A549 (cell line): ENCODE measurements around the gene TRIP6.

ENCODE experiments used
- CHD4 ChIP-seq: fragments of 200-600 bp; sonication (generic); IDR thresholded peaks from 2 replicates; pipeline ENCODE4 v1.6.1; 2016; ENCODE audit warnings: antibody characterized with exemption, mild to moderate bottlenecking, borderline replicate concordance
- ESRRA ChIP-seq: fragments of 150-350 bp; IDR thresholded peaks from 2 replicates; pipeline ENCODE4 v1.6.1; 2014; ENCODE audit warnings: mild to moderate bottlenecking, low read length, borderline replicate concordance
- MAZ ChIP-seq: fragments of 150-350 bp; IDR thresholded peaks from 2 replicates; pipeline ENCODE4 v1.6.1; 2014; ENCODE audit warnings: antibody characterized with exemption, low read depth, low read length, borderline replicate concordance
- NR3C1 ChIP-seq: fragments of >200 bp; sonication (Bioruptor Twin); formaldehyde crosslinking; IDR thresholded peaks from 3 replicates; pipeline ENCODE4 v1.6.1; 2017
- POLR2A ChIP-seq: IDR thresholded peaks from 2 replicates; pipeline ENCODE4 v1.6.1; 2012; ENCODE audit warnings: mild to moderate bottlenecking, low read length
- RAD21 ChIP-seq, 2 experiments: fragments of >200 bp in 1 of 2; sonication (Bioruptor Twin) in 1 of 2; formaldehyde crosslinking in 1 of 2; IDR thresholded peaks in 1 of 2; conservative IDR thresholded peaks in 1 of 2; 2 replicates in 1 of 2; 3 replicates in 1 of 2; pipeline ENCODE4 v1.6.1; 2012 to 2018; ENCODE audit warnings: inconsistent platforms in 1 of 2
- RCOR1 ChIP-seq: fragments of 150-350 bp; IDR thresholded peaks from 2 replicates; pipeline ENCODE4 v1.6.1; 2014; ENCODE audit warnings: antibody characterized with exemption, low read length, low read depth
- TF ChIP-seq, protein P1 (sequence below): fragments of >200 bp; sonication (Bioruptor Twin); formaldehyde crosslinking; IDR thresholded peaks from 3 replicates; pipeline ENCODE4 v1.6.1; 2016
- TF ChIP-seq, protein P2 (sequence below): fragments of >200 bp; sonication (Bioruptor Twin); formaldehyde crosslinking; IDR thresholded peaks from 3 replicates; pipeline ENCODE4 v1.5.1; 2016
- TF ChIP-seq, protein P3 (sequence below): IDR thresholded peaks from 2 replicates; pipeline ENCODE4 v1.6.1; 2012
- TF ChIP-seq, protein P4 (sequence below): IDR thresholded peaks from 2 replicates; pipeline ENCODE4 v1.6.1; 2012; ENCODE audit warnings: low read depth, borderline replicate concordance
- TF ChIP-seq, protein P5 (sequence below): fragments of 450-650 bp; IDR thresholded peaks from 2 replicates; pipeline ENCODE4 v1.6.1; 2014; ENCODE audit warnings: antibody characterized with exemption

DNA sequence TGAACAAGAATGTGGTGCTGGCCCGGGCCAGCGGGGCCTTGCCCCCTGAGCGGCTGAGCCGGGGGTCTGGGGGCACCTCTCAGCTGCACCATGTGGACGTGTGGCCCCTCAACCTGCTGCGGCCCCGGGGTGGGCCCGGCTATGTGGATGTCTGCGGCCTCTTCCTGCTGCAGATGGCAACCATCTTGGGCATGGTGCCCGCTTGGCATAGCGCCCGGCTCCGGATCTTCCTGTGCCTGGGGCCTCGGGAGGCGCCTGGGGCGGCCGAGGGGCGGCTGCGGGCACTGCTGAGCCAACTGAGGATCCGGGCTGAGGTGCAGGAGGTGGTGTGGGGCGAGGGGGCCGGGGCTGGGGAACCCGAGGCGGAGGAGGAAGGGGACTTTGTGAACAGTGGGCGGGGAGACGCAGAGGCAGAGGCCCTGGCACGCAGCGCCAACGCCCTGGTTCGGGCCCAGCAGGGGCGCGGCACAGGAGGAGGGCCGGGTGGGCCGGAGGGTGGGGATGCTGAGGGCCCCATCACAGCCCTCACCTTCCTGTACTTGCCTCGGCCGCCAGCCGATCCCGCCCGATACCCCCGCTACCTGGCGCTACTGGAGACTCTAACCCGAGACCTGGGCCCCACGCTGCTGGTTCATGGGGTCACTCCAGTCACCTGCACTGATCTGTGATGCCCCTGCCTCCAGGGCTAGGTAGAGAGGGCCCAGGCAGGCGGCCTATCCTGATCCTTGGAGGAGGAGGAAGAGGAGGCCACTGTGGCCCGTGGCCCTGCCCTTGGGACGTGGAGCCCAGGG lies 1.1 kb upstream of the TRIP6 start:
- no peak for TF ChIP-seq MAZ
- TF ChIP-seq, protein P1, sequence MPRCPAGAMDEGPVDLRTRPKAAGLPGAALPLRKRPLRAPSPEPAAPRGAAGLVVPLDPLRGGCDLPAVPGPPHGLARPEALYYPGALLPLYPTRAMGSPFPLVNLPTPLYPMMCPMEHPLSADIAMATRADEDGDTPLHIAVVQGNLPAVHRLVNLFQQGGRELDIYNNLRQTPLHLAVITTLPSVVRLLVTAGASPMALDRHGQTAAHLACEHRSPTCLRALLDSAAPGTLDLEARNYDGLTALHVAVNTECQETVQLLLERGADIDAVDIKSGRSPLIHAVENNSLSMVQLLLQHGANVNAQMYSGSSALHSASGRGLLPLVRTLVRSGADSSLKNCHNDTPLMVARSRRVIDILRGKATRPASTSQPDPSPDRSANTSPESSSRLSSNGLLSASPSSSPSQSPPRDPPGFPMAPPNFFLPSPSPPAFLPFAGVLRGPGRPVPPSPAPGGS = no peak
- TF ChIP-seq, protein P2, sequence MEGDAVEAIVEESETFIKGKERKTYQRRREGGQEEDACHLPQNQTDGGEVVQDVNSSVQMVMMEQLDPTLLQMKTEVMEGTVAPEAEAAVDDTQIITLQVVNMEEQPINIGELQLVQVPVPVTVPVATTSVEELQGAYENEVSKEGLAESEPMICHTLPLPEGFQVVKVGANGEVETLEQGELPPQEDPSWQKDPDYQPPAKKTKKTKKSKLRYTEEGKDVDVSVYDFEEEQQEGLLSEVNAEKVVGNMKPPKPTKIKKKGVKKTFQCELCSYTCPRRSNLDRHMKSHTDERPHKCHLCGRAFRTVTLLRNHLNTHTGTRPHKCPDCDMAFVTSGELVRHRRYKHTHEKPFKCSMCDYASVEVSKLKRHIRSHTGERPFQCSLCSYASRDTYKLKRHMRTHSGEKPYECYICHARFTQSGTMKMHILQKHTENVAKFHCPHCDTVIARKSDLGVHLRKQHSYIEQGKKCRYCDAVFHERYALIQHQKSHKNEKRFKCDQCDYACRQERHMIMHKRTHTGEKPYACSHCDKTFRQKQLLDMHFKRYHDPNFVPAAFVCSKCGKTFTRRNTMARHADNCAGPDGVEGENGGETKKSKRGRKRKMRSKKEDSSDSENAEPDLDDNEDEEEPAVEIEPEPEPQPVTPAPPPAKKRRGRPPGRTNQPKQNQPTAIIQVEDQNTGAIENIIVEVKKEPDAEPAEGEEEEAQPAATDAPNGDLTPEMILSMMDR = no peak
- no peak for TF ChIP-seq POLR2A
- no peak for TF ChIP-seq NR3C1
- TF ChIP-seq, protein P3, sequence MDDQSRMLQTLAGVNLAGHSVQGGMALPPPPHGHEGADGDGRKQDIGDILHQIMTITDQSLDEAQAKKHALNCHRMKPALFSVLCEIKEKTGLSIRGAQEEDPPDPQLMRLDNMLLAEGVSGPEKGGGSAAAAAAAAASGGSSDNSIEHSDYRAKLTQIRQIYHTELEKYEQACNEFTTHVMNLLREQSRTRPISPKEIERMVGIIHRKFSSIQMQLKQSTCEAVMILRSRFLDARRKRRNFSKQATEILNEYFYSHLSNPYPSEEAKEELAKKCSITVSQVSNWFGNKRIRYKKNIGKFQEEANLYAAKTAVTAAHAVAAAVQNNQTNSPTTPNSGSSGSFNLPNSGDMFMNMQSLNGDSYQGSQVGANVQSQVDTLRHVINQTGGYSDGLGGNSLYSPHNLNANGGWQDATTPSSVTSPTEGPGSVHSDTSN = no peak
- TF ChIP-seq, protein P4, sequence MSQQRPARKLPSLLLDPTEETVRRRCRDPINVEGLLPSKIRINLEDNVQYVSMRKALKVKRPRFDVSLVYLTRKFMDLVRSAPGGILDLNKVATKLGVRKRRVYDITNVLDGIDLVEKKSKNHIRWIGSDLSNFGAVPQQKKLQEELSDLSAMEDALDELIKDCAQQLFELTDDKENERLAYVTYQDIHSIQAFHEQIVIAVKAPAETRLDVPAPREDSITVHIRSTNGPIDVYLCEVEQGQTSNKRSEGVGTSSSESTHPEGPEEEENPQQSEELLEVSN = no peak
- TF ChIP-seq RAD21 (conservative IDR thresholded peaks at IDR 0.05 in 1 of 2, IDR thresholded peaks at IDR 0.05 in 1 of 2) = no peak
- TF ChIP-seq RCOR1 = no peak
- TF ChIP-seq ESRRA = no peak
- no peak for TF ChIP-seq CHD4
- TF ChIP-seq, protein P5, sequence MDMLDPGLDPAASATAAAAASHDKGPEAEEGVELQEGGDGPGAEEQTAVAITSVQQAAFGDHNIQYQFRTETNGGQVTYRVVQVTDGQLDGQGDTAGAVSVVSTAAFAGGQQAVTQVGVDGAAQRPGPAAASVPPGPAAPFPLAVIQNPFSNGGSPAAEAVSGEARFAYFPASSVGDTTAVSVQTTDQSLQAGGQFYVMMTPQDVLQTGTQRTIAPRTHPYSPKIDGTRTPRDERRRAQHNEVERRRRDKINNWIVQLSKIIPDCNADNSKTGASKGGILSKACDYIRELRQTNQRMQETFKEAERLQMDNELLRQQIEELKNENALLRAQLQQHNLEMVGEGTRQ = no peak
